Neural crest cell (in vitro differentiated cells): ENCODE measurements around the gene ADRA2B. TPM values are rescaled to one million over a fixed set of nuclear protein-coding genes. Genes with fewer than 3 reads are reported as not detected.

Experiments used
- DNase-seq: peaks from one replicate; pipeline ENCODE4 v3.0.0; 2021; ENCODE audit warnings: low read depth, mixed read lengths, low spot score
- H3K27ac Mint-ChIP-seq: one replicate; pipeline ENCODE4 v1.8.0; 2021; ENCODE audit warnings: mild to moderate bottlenecking, mixed read lengths; ENCODE audit not compliant: unreplicated experiment
- H3K27me3 Mint-ChIP-seq: 2 replicates; pipeline ENCODE4 v1.8.0; 2021; ENCODE audit warnings: low read depth, mild to moderate bottlenecking, mixed read lengths
- H3K36me3 Mint-ChIP-seq: 2 replicates; pipeline ENCODE4 v1.8.0; 2021; ENCODE audit warnings: low read depth, mild to moderate bottlenecking, mixed read lengths
- H3K4me1 Mint-ChIP-seq: 2 replicates; pipeline ENCODE4 v1.8.0; 2021; ENCODE audit warnings: mixed read lengths
- H3K4me3 Mint-ChIP-seq: one replicate; pipeline ENCODE4 v1.8.0; 2021; ENCODE audit warnings: mild to moderate bottlenecking, mixed read lengths
- H3K9me3 Mint-ChIP-seq: 2 replicates; pipeline ENCODE4 v1.8.0; 2021; ENCODE audit warnings: mixed read lengths
- total RNA-seq: library from RNA; stranded (reverse); gene quantifications from 2 replicates; pipeline ENCODE4 v1.2.1, GENCODE V29; 2021
- TF ChIP-seq, protein P1 (sequence below): fragments of 200-600 bp; sonication (generic); conservative IDR thresholded peaks from 2 replicates; pipeline ENCODE4 v1.5.0; 2021; ENCODE audit warnings: antibody characterized with exemption, mild to moderate bottlenecking

ADRA2B gene
- total RNA-seq, 1 donor from 2014 or later = 0.79 TPM

DNA sequence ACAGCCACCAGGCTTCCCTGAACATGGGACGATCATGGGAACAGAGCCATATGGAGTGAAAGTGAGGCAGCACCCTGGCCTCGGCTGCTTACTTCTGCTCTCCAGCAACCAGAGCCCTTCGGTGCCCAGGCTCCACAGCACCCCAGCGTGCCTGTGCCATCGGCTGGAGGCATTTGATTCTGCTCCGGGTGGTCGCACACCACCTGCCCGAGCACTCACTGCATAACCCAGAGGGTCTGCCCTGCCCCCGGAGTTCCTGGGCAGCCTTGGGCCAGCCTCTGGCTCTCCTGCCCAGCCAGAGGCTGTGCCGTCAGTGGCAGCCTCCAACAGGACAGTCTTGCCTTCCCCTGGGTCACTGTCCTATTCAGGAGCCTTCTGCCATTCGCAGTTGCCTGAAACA lies 18.1 kb upstream of the ADRA2B start:
- no peaks in the 10 kb centered on the region for H3K9me3 Mint-ChIP-seq
- TF ChIP-seq, protein P1, sequence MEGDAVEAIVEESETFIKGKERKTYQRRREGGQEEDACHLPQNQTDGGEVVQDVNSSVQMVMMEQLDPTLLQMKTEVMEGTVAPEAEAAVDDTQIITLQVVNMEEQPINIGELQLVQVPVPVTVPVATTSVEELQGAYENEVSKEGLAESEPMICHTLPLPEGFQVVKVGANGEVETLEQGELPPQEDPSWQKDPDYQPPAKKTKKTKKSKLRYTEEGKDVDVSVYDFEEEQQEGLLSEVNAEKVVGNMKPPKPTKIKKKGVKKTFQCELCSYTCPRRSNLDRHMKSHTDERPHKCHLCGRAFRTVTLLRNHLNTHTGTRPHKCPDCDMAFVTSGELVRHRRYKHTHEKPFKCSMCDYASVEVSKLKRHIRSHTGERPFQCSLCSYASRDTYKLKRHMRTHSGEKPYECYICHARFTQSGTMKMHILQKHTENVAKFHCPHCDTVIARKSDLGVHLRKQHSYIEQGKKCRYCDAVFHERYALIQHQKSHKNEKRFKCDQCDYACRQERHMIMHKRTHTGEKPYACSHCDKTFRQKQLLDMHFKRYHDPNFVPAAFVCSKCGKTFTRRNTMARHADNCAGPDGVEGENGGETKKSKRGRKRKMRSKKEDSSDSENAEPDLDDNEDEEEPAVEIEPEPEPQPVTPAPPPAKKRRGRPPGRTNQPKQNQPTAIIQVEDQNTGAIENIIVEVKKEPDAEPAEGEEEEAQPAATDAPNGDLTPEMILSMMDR = no peak
- peaks cover 15% of the 10 kb centered on the region for H3K27me3 Mint-ChIP-seq
- no peak overlapping the region for H3K4me3 Mint-ChIP-seq
- H3K4me1 Mint-ChIP-seq = no peaks in the 10 kb centered on the region
- no peak for DNase-seq
- no peak overlapping the region for H3K27ac Mint-ChIP-seq
- no peaks in the 10 kb centered on the region for H3K36me3 Mint-ChIP-seq

DNA sequence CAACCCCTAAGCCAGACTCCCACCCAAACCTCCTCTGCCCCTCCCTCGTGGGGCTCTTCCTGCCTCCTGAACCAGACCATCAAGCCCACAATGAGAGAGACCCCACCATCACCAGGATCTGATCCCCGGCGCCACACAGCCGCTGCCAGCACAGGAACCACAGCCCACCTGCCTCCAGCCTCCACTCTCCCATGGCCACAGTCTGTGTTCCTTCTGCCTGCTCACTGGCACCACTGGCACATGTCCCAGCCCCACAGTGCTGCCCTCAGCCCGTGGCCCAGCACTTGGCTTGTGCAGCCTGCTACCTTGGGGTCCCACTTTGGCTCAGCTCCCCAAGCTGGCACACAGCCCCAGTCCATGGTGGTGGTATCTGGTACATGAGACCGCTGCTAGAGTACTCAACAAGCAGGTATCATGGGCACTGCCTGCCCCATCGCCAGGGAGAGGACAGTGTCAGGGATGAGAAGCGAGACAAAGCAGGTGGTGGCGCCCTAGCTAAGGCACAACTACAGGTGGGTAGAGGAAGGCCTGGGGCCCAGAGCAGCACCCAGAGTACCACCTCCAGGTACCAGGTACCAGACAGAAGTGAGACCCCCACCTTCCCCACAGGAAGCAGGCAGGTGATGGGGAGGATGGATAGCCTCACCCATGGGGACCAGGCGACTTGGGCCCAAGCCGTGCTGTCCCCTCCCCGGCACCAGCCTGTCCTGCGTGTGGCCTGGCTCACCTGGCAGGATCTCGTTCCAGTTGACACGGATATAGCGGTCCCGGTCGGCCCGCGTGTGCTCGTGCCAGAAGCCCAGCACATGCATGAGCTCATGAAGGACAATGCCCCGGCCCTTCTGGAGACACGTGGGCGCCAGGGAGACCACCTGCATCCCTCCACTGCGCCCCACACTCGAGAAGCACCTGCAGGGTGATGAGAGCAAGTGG lies 15.7 kb upstream of the ADRA2B start:
- no peaks in the 10 kb centered on the region for H3K4me1 Mint-ChIP-seq
- no peak for DNase-seq
- no peak overlapping the region for H3K4me3 Mint-ChIP-seq
- TF ChIP-seq, protein P1 = no peak
- no peak overlapping the region for H3K27ac Mint-ChIP-seq
- peaks cover 19% of the 10 kb centered on the region for H3K27me3 Mint-ChIP-seq
- H3K36me3 Mint-ChIP-seq = no peaks in the 10 kb centered on the region
- H3K9me3 Mint-ChIP-seq = no peaks in the 10 kb centered on the region

DNA sequence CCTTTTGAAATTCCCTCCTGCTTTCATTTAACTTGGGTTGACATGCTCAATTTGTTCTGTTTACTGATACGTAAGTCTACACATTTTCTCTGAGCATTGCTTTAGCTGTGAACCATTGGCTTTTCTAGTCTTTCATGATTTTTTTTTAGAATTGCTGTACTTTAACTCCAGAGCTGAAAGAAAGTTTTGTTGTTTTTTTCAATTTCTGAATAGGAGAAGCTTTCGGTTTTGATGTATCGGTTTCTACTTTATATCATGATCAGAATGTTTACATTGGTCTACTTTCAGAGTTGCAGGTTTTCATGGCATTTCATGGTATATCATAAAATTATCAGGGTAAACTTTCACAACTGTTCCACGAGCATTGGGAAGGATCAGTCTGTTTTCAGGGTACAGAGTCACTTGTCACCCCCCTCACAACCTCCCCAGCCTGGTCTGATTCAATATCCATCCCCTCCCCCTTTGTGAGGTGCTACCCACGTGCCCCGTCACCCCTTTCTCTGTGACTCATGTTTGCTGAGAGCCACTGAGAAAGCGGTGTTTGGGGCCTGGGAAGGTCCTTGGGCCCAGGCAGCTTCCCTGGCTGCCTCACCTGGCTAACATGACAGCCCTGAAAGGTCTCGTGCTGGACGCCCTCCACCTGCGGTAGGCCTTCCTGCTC lies 14.9 kb upstream of the ADRA2B start:
- Mint-ChIP-seq H3K27me3 (peaks cover 22% of the 10 kb centered on the region), H3K9me3 (no peaks in the 10 kb centered on the region)
- TF ChIP-seq, protein P1 = no peak

GRCh38 chr2:96130483-96130882 lies 14.1 kb upstream of the ADRA2B start:
- Mint-ChIP-seq H3K27ac (no peak overlapping the region), H3K4me3 (no peak overlapping the region), H3K9me3 (no peaks in the 10 kb centered on the region), H3K4me1 (no peaks in the 10 kb centered on the region), H3K36me3 (no peaks in the 10 kb centered on the region), H3K27me3 (peaks cover 22% of the 10 kb centered on the region)
- TF ChIP-seq, protein P1 = no peak
- DNase-seq = no peak

More for the DNA sequence above, 14.9 kb upstream of the ADRA2B start:
- H3K36me3 Mint-ChIP-seq = no peaks in the 10 kb centered on the region
- no peaks in the 10 kb centered on the region for H3K4me1 Mint-ChIP-seq
- no peak overlapping the region for H3K27ac Mint-ChIP-seq
- no peak for DNase-seq
- no peak overlapping the region for H3K4me3 Mint-ChIP-seq

- no peaks in the 10 kb centered on the region for H3K4me1 Mint-ChIP-seq
- no peak for DNase-seq
- no peaks in the 10 kb centered on the region for H3K9me3 Mint-ChIP-seq
- H3K4me3 Mint-ChIP-seq = no peak overlapping the region
- no peak overlapping the region for H3K27ac Mint-ChIP-seq
- no peaks in the 10 kb centered on the region for H3K36me3 Mint-ChIP-seq
- H3K27me3 Mint-ChIP-seq = peaks cover 26% of the 10 kb centered on the region
- TF ChIP-seq, protein P1 = no peak
These were observed 13.3 kb upstream of the ADRA2B start for GRCh38 chr2:96129528-96130120.
